ENCODE measurements around the gene SPARCL1.
"Not testable (repeated sequence)": the region's sequence is repeated elsewhere in the genome, so short reads cannot be mapped to it uniquely, and the experiment has no call there.

- TF ChIP-seq CTCF, POLR2A (IDR thresholded peaks at IDR 0.05): not testable (repeated sequence)
Observed at GRCh38 chr4:87574376-87574775, 45.2 kb upstream of the SPARCL1 start.
